ENCODE results near the gene POLR1C. TPM values are rescaled to one million over a fixed set of nuclear protein-coding genes. Genes with fewer than 3 reads are reported as not detected.

POLR1C gene
- total and polyA plus RNA-seq, 10 of the 15 experiments (the other 5 are each of a cell fraction or from before 2014, with no cell fraction given), result 40.0 to 180 (median 66.2) TPM

DNA sequence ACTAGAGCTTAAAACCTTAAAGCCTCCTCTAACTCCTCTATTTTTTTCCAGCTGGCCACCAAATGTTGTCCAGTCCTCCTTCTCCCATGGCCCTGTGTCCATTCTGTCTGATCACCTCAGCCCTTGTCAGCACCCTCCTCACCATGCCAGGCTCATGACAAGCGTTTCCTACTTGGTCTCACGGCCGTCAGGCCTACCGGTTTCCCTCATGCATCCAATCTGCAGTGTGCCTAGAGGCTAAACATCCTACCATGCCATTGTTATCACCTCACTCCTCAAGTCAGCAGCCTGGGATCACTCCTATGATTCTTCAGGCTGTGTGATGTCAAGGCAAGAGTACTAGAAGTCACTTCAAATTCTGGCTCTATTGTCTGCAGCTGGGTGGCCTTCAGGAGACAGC is 49.1 kb upstream of the POLR1C start:
- SMC1A ChIA-PET (ENCODE audit: uncharacterized antibody, unreplicated experiment), result interaction anchor here (1.4 kb wide), 1 partner anchor 38 kb away, joined by 5 read pairs; no protein-coding TSS in a partner anchor
- H4K20me1 ChIP-seq (ENCODE audit: control insufficient read depth, insufficient read depth), result no peaks in the 10 kb centered on the region
- no peaks in the 10 kb centered on the region for H3K9me3 ChIP-seq (replicated peaks; ENCODE audit: control insufficient read depth, insufficient read depth, low read length)
- no TSS peak for BruUV-seq (replicated peaks)
- H3K4me3 ChIP-seq, result no peak overlapping the region
- no peaks in the 10 kb centered on the region for H3K36me3 ChIP-seq (ENCODE audit: control insufficient read depth in 2 of 2, insufficient read depth in 2 of 2, low read length in 1 of 2)
- no peak for DNase-seq (ENCODE audit: low read depth, low spot score)
- RAD21 ChIA-PET (ENCODE audit: unreplicated experiment), result interaction anchor here (1.0 kb wide), 1 partner anchor 12 kb away, joined by 3 read pairs; the partner anchor contains the start of gene DLK2
- CTCF ChIA-PET, result no interaction called here
- H3K27me3 ChIP-seq (replicated peaks in 1 of 2; ENCODE audit: control insufficient read depth in 2 of 2, insufficient read depth in 2 of 2, low read length in 1 of 2), result peaks cover 0 to 2% of the 10 kb centered on the region in 2 experiments; a peak in 1 of 4 replicates
- H3K27ac ChIP-seq (ENCODE audit: control insufficient read depth, insufficient read depth), result no peak overlapping the region
- TF ChIP-seq, protein P1, sequence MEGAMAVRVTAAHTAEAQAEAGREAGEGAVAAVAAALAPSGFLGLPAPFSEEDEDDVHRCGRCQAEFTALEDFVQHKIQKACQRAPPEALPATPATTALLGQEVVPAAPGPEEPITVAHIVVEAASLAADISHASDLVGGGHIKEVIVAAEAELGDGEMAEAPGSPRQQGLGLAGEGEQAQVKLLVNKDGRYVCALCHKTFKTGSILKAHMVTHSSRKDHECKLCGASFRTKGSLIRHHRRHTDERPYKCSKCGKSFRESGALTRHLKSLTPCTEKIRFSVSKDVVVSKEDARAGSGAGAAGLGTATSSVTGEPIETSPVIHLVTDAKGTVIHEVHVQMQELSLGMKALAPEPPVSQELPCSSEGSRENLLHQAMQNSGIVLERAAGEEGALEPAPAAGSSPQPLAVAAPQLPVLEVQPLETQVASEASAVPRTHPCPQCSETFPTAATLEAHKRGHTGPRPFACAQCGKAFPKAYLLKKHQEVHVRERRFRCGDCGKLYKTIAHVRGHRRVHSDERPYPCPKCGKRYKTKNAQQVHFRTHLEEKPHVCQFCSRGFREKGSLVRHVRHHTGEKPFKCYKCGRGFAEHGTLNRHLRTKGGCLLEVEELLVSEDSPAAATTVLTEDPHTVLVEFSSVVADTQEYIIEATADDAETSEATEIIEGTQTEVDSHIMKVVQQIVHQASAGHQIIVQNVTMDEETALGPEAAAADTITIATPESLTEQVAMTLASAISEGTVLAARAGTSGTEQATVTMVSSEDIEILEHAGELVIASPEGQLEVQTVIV (IDR thresholded peaks at IDR 0.05; ENCODE audit: borderline replicate concordance, partially characterized antibody), result no peak
- no peak for TF ChIP-seq HCFC1 (IDR thresholded peaks at IDR 0.05; ENCODE audit: low read length)
- no peak for TF ChIP-seq ATF7 (IDR thresholded peaks at IDR 0.05; ENCODE audit: low read depth)
- TF ChIP-seq IRF4 (IDR thresholded peaks at IDR 0.05; ENCODE audit: low read depth, low read length), result no peak
- H2AFZ ChIP-seq (ENCODE audit: control insufficient read depth, low read depth, low read length), result no peak overlapping the region
- no peaks in the 10 kb centered on the region for H3K79me2 ChIP-seq (ENCODE audit: control insufficient read depth, insufficient read depth, low read length)
- intact Hi-C loops (cut with micrococcal nuclease; ENCODE audit: unreplicated experiment), result no loop called here
- H3K4me1 ChIP-seq (ENCODE audit: control insufficient read depth, insufficient read depth, low read length), result no peaks in the 10 kb centered on the region
- POLR2A ChIA-PET, result no interaction called here
- no peak; the same call in 2 of the 3 replicates for ATAC-seq
- H3K4me2 ChIP-seq (ENCODE audit: control insufficient read depth, insufficient read depth), result no peak overlapping the region
- 33% methylated on average over 4 of the region's 4 CpGs for WGBS (ENCODE audit: insufficient coverage, insufficient replicate concordance, low lambda C conversion rate, missing lambda C conversion rate)
- in situ Hi-C loops (cut with MboI), result no loop called here
- no peak for FAIRE-seq
- no peak overlapping the region for H3K9ac ChIP-seq (ENCODE audit: control insufficient read depth, insufficient read depth, low read length)

DNA sequence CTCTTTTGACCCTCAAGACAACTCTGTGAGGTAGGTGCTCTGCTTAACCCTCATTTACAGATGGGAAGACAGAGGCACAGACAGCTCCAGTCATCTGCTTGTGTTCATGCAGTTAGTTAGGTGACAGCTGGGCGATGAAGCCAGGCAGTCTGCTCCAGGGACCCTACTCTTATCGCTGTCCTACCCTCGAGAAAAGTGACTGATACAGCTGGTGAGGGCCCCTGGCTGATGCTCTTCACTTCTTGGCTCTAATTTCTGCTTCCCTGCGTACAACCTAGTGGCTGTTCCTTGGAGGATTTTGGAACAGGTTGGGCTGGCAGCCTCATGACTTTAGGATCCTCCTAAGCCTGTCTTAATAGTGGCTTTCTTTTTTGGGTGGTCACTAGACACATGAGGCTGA is 48.6 kb upstream of the POLR1C start:
- SMC1A ChIA-PET (ENCODE audit: uncharacterized antibody, unreplicated experiment), result interaction anchor here (1.4 kb wide), 1 partner anchor 38 kb away, joined by 5 read pairs; no protein-coding TSS in a partner anchor
- H3K79me2 ChIP-seq (ENCODE audit: control insufficient read depth, insufficient read depth, low read length), result no peaks in the 10 kb centered on the region
- no peak overlapping the region for H3K4me3 ChIP-seq
- H3K9me3 ChIP-seq (replicated peaks; ENCODE audit: control insufficient read depth, insufficient read depth, low read length), result no peaks in the 10 kb centered on the region
- POLR2A ChIA-PET, result no interaction called here
- FAIRE-seq (no peak), ATAC-seq (no peak), DNase-seq (ENCODE audit: low read depth, low spot score) (no peak)
- in situ Hi-C loops (cut with MboI) (no loop called here), intact Hi-C loops (cut with micrococcal nuclease; ENCODE audit: unreplicated experiment) (no loop called here)
- no peak overlapping the region for H2AFZ ChIP-seq (ENCODE audit: control insufficient read depth, low read depth, low read length)
- RAD21 ChIA-PET (ENCODE audit: unreplicated experiment), result interaction anchor here (1.0 kb wide), 1 partner anchor 12 kb away, joined by 3 read pairs; the partner anchor contains the start of gene DLK2
- no peak overlapping the region for H3K27ac ChIP-seq (ENCODE audit: control insufficient read depth, insufficient read depth)
- H3K27me3 ChIP-seq (replicated peaks in 1 of 2; ENCODE audit: control insufficient read depth in 2 of 2, insufficient read depth in 2 of 2, low read length in 1 of 2), result peaks cover 0 to 2% of the 10 kb centered on the region in 2 experiments; a peak in 1 of 4 replicates
- H4K20me1 ChIP-seq (ENCODE audit: control insufficient read depth, insufficient read depth), result no peaks in the 10 kb centered on the region
- WGBS (ENCODE audit: insufficient coverage, insufficient replicate concordance, low lambda C conversion rate, missing lambda C conversion rate), result 32% methylated on average over 4 of the region's 4 CpGs
- no TSS peak for BruUV-seq (replicated peaks)
- CTCF ChIA-PET, result no interaction called here
- H3K36me3 ChIP-seq (ENCODE audit: control insufficient read depth in 2 of 2, insufficient read depth in 2 of 2, low read length in 1 of 2), result no peaks in the 10 kb centered on the region
- no peak overlapping the region for H3K9ac ChIP-seq (ENCODE audit: control insufficient read depth, insufficient read depth, low read length)
- H3K4me1 ChIP-seq (ENCODE audit: control insufficient read depth, insufficient read depth, low read length), result no peaks in the 10 kb centered on the region
- no peak overlapping the region for H3K4me2 ChIP-seq (ENCODE audit: control insufficient read depth, insufficient read depth)
- TF ChIP-seq ZNF217 (IDR thresholded peaks at IDR 0.05), result no peak
- TF ChIP-seq, protein P2, sequence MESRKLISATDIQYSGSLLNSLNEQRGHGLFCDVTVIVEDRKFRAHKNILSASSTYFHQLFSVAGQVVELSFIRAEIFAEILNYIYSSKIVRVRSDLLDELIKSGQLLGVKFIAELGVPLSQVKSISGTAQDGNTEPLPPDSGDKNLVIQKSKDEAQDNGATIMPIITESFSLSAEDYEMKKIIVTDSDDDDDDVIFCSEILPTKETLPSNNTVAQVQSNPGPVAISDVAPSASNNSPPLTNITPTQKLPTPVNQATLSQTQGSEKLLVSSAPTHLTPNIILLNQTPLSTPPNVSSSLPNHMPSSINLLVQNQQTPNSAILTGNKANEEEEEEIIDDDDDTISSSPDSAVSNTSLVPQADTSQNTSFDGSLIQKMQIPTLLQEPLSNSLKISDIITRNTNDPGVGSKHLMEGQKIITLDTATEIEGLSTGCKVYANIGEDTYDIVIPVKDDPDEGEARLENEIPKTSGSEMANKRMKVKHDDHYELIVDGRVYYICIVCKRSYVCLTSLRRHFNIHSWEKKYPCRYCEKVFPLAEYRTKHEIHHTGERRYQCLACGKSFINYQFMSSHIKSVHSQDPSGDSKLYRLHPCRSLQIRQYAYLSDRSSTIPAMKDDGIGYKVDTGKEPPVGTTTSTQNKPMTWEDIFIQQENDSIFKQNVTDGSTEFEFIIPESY (IDR thresholded peaks at IDR 0.05), result no peak
- TF ChIP-seq, protein P3, sequence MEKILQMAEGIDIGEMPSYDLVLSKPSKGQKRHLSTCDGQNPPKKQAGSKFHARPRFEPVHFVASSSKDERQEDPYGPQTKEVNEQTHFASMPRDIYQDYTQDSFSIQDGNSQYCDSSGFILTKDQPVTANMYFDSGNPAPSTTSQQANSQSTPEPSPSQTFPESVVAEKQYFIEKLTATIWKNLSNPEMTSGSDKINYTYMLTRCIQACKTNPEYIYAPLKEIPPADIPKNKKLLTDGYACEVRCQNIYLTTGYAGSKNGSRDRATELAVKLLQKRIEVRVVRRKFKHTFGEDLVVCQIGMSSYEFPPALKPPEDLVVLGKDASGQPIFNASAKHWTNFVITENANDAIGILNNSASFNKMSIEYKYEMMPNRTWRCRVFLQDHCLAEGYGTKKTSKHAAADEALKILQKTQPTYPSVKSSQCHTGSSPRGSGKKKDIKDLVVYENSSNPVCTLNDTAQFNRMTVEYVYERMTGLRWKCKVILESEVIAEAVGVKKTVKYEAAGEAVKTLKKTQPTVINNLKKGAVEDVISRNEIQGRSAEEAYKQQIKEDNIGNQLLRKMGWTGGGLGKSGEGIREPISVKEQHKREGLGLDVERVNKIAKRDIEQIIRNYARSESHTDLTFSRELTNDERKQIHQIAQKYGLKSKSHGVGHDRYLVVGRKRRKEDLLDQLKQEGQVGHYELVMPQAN (conservative IDR thresholded peaks at IDR 0.05), result no peak
- TF ChIP-seq ZNF24 (IDR thresholded peaks at IDR 0.05), result no peak
- TF ChIP-seq PAX8 (IDR thresholded peaks at IDR 0.05), result no peak

All from GM12878 (cell line).